Smooth muscle cell (in vitro differentiated cells): ENCODE measurements around the gene PRSS3. TPM values are rescaled to one million over a fixed set of nuclear protein-coding genes. Genes with fewer than 3 reads are reported as not detected.

Source experiments
- DNase-seq: peaks from one replicate; lab custom pipeline; 2025; ENCODE audit not compliant: unreplicated experiment; lab: John Stamatoyannopoulos, UW
- H2AFZ ChIP-seq: fragments of 200-600 bp; sonication (generic); 2 replicates; pipeline ENCODE4 v1.6.0; 2016; ENCODE audit warnings: antibody characterized with exemption, low read depth, mild to moderate bottlenecking
- H3F3A ChIP-seq: fragments of 200-600 bp; sonication (generic); 2 replicates; pipeline ENCODE4 v1.6.0; 2017; ENCODE audit warnings: antibody characterized with exemption, low read depth
- H3K27ac ChIP-seq: fragments of 200-600 bp; sonication (generic); 2 replicates; pipeline ENCODE4 v1.5.1; 2016; ENCODE audit warnings: low read depth, mild to moderate bottlenecking
- H3K27me3 ChIP-seq: fragments of 200-600 bp; sonication (generic); 2 replicates; pipeline ENCODE4 v1.6.1; 2016; ENCODE audit warnings: low read depth, mild to moderate bottlenecking
- H3K36me3 ChIP-seq: fragments of 200-600 bp; sonication (generic); 2 replicates; pipeline ENCODE4 v1.5.1; 2016; ENCODE audit warnings: low read depth
- H3K4me1 ChIP-seq: fragments of 200-600 bp; sonication (generic); 2 replicates; pipeline ENCODE4 v1.5.1; 2016; ENCODE audit warnings: low read depth
- H3K4me2 ChIP-seq: fragments of 200-600 bp; sonication (generic); 2 replicates; pipeline ENCODE4 v1.6.0; 2016; ENCODE audit warnings: mild to moderate bottlenecking
- H3K4me3 ChIP-seq: fragments of 200-600 bp; sonication (generic); 2 replicates; pipeline ENCODE4 v1.5.1; 2016; ENCODE audit warnings: mild to moderate bottlenecking
- H3K79me2 ChIP-seq: fragments of 200-600 bp; sonication (generic); 2 replicates; pipeline ENCODE4 v1.6.0; 2016; ENCODE audit warnings: low read depth, mild to moderate bottlenecking
- H3K9ac ChIP-seq: fragments of 200-600 bp; sonication (generic); 2 replicates; pipeline ENCODE4 v1.6.0; 2016; ENCODE audit warnings: low read depth
- H3K9me3 ChIP-seq: fragments of 200-600 bp; sonication (generic); replicated peaks from 2 replicates; pipeline ENCODE4 v1.5.1; 2016; ENCODE audit warnings: low read depth
- H4K20me1 ChIP-seq: fragments of 200-600 bp; sonication (generic); 2 replicates; pipeline ENCODE4 v1.6.0; 2016; ENCODE audit warnings: low read depth
- CTCF ChIP-seq: fragments of 200-600 bp; sonication (generic); IDR thresholded peaks from 2 replicates; pipeline ENCODE4 v1.5.1; 2017; ENCODE audit warnings: borderline replicate concordance, mild to moderate bottlenecking, antibody characterized with exemption; ENCODE audit not compliant: insufficient read depth, poor library complexity, severe bottlenecking
- WGBS: methylation state at CpG from one replicate; pipeline ENCODE4 v1.1.7; 2016; ENCODE audit warnings: low lambda C conversion rate; 5-methylcytosine and 5-hydroxymethylcytosine counted together
- polyA plus RNA-seq: library from polyadenylated mRNA; unstranded; fragments of >200 nt; fragmentation: Nextera tagmentation; extraction: Ambion mirVana; gene quantifications from 2 replicates; pipeline ENCODE4 v1.2.1, GENCODE V29; 2016
- total RNA-seq: library from RNA; depleted of rRNA; stranded (reverse); fragments of >200 nt; gene quantifications from 2 replicates; pipeline ENCODE4 v1.2.3, GENCODE V29; 2014

PRSS3 gene
- total and polyA plus RNA-seq, 2 experiments from 2014 or later: not detected

DNA sequence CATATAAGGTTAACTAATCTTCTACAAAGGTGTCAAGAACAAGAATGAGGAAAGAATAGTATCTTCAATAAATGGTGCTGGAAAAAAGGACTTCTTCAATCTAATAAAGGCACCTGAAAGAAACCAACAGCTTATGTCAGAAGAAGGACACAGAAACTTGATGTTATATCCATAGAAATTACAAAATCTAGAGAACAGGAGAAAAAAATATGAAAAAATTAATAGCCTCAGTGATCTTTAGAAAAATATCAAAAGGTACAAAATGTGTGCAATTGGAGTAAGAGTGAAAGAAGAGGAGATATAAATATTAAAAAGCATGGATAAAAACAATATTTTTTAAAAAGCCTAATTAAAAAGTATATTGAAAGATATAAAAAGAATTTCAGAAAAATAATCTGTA lies 18.8 kb upstream of the PRSS3 start:
- Histone ChIP-seq H3F3A (no peaks in the 10 kb centered on the region), H4K20me1 (no peaks in the 10 kb centered on the region), H3K27me3 (no peaks in the 10 kb centered on the region), H3K9me3 (no peaks in the 10 kb centered on the region), H3K4me2 (no peak overlapping the region), H2AFZ (peak overlapping the region; percentile 50), H3K79me2 (no peaks in the 10 kb centered on the region), H3K4me1 (no peaks in the 10 kb centered on the region), H3K9ac (no peak overlapping the region), H3K36me3 (no peaks in the 10 kb centered on the region), H3K4me3 (no peak overlapping the region), H3K27ac (no peak overlapping the region)
- DNase-seq: no peak
- no peak for TF ChIP-seq CTCF

GRCh38 chr9:33778700-33779351 lies 16.5 kb upstream of the PRSS3 start:
- no peaks in the 10 kb centered on the region for H3K79me2 ChIP-seq
- H3K4me2 ChIP-seq: no peak overlapping the region
- H3K36me3 ChIP-seq: no peaks in the 10 kb centered on the region
- no peak overlapping the region for H2AFZ ChIP-seq
- H3K27me3 ChIP-seq: no peaks in the 10 kb centered on the region
- H3K9ac ChIP-seq: no peak overlapping the region
- WGBS: 18% methylated on average over 6 of the region's 6 CpGs
- no peaks in the 10 kb centered on the region for H3K9me3 ChIP-seq
- no peak for DNase-seq
- no peaks in the 10 kb centered on the region for H3K4me1 ChIP-seq
- no peaks in the 10 kb centered on the region for H3F3A ChIP-seq
- no peak overlapping the region for H3K4me3 ChIP-seq
- H4K20me1 ChIP-seq: no peaks in the 10 kb centered on the region
- peak; percentile 74 for TF ChIP-seq CTCF
- H3K27ac ChIP-seq: no peak overlapping the region

GRCh38 chr9:33780276-33780675 lies 15.1 kb upstream of the PRSS3 start:
- H3K9ac ChIP-seq: no peak overlapping the region
- H3K9me3 ChIP-seq: no peaks in the 10 kb centered on the region
- DNase-seq: no peak
- H4K20me1 ChIP-seq: no peaks in the 10 kb centered on the region
- TF ChIP-seq CTCF: no peak
- no peak overlapping the region for H3K4me3 ChIP-seq
- no peak overlapping the region for H3K27ac ChIP-seq
- H3K27me3 ChIP-seq: no peaks in the 10 kb centered on the region
- H3K4me2 ChIP-seq: no peak overlapping the region
- no peaks in the 10 kb centered on the region for H3F3A ChIP-seq
- H3K79me2 ChIP-seq: no peaks in the 10 kb centered on the region
- H3K4me1 ChIP-seq: no peaks in the 10 kb centered on the region
- no peaks in the 10 kb centered on the region for H3K36me3 ChIP-seq
- no peak overlapping the region for H2AFZ ChIP-seq

DNA sequence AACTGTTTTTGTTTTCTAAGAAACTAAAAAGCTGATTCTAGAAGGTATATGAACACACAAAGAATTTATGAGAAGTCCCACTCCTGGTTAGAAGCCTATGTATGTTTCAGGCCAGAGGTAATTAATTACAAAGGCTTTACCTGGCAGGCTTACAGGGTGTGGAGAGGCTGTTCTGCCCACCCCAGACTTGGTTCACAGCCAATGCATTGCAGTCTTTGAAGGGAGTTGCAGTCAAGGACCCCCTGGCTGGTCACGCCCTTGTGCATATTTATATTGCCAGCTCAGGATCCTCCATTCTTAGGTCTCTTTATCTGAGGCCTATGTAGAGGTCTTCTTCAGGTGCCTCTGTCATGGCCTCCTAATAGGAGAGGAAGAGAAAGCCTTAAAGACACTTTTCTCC lies 13.6 kb upstream of the PRSS3 start:
- H3K9me3 ChIP-seq: no peaks in the 10 kb centered on the region
- no peaks in the 10 kb centered on the region for H3F3A ChIP-seq
- H3K4me3 ChIP-seq: no peak overlapping the region
- H3K4me1 ChIP-seq: no peaks in the 10 kb centered on the region
- no peak for DNase-seq
- no peak overlapping the region for H3K4me2 ChIP-seq
- no peaks in the 10 kb centered on the region for H3K79me2 ChIP-seq
- no peak overlapping the region for H3K9ac ChIP-seq
- 92% methylated on average over 1 of the region's 1 CpG for WGBS
- H3K27me3 ChIP-seq: peaks cover 4% of the 10 kb centered on the region
- H4K20me1 ChIP-seq: no peaks in the 10 kb centered on the region
- TF ChIP-seq CTCF: no peak
- H2AFZ ChIP-seq: no peak overlapping the region
- no peaks in the 10 kb centered on the region for H3K36me3 ChIP-seq
- no peak overlapping the region for H3K27ac ChIP-seq
